GM18858 (cell line): Measurements from ENCODE around the gene CARD18.
"Not testable (repeated sequence)": the region's sequence is repeated elsewhere in the genome, so short reads cannot be mapped to it uniquely, and the experiment has no call there.

ENCODE experiments used
- ATAC-seq: cut with Tn5 transposase; IDR thresholded peaks from one replicate; pipeline ENCODE4 v1.9.1; 2021; ENCODE audit not compliant: unreplicated experiment

The CARD18 gene

DNA sequence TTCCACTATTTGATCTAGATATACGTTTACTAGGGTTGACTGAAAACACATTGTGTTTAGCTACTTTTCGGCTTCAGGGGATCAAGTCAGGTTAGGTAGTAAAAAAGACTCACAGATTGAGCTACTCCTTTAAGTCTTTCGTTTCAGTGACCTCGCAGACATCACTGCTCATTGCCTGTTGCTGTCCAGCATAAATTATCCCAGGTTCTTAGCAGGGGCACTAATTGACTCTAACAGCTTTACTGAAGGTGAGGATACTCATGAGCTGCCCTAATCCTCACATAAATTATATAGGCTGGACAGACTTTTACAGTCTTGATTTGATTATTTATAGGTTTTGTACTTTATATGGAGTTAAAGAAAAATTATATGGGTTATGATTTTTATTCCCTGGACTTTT lies 3.7 kb downstream of the CARD18 start:
- ATAC-seq, result no peak

DNA sequence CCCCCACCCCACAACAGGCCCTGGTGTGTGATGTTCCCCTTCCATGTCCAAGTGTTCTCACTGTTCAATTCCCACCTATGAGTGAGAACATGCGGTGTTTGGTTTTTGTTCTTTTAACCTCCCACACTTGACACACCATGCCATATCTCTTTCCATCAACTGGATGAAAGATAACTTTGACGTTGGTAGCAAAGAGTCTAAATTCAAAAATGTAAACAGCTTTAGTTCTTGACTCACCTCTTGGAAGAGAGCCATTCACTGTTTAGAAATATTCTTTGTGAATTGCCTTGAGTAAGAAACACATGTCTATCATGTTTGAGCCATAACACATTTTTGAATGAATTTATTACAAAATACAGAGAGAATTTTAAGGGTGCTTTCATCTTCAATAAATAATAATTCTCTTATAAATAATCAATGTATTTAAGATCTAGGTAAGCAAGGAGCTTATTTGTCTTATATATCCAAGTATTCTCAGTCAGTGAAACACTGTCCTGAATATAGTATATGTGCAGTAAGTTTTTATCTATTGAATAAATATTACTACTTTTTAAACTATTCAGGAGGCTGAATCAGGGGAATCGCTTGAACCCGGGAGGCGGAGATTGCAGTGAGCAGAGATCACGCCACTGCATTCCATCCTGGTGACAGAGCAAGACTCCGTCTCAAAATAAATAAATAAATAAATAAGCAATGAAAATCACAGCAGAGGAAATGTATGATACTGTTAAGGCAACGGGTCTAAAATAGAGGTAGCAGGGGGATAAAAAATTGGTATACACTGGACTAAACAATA lies 6.7 kb downstream of the CARD18 start:
- no peak for ATAC-seq

DNA sequence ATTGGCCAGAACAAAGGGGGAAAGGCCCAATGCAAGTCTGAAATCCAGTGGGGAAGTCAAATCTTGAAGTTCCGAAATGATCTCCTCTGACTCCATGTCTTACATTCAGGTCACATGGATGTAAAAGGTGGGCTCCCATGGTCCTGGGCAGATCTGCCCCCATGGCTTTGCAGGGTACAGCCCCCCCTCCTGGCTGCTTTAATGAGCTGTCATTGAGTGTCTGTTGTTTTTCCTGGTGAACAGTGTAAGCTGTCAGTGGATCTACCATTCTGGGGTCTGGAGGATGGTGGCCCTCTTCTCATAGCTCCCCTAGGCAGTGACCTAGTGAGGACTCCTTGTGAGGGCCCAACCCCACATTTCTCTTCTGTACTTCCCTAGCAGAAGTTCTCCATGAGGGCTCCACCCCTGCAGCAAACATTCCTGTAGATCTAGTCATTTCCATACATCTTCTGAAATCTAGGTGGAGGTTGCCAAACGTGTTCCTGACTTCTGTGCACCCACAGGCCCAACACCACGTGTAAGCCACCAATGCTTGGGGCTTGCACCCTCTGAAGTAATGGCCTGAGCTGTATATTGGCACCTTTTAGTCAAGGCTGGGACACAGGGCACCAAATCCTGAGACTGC lies 9.3 kb downstream of the CARD18 start:
- no peak for ATAC-seq

DNA sequence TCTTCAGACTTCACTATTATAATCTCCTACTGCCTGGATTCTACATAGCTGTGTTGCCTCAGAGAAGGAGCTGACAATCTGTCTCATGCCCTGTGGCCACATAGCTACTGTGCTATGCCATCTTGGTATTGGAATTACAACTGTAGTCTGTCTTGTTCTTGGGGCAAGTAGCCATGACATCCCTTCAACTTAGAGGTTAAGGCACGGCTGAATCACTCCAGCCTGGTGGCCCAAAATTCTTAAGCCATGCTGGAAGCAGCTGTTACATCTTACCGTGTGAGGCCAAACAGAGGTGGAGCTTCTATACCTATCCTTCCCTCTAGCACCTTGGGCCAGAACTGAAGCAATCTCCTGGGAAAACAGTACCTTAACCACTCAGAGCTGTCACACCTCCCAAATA lies 14.8 kb downstream of the CARD18 start:
- no peak for ATAC-seq

DNA sequence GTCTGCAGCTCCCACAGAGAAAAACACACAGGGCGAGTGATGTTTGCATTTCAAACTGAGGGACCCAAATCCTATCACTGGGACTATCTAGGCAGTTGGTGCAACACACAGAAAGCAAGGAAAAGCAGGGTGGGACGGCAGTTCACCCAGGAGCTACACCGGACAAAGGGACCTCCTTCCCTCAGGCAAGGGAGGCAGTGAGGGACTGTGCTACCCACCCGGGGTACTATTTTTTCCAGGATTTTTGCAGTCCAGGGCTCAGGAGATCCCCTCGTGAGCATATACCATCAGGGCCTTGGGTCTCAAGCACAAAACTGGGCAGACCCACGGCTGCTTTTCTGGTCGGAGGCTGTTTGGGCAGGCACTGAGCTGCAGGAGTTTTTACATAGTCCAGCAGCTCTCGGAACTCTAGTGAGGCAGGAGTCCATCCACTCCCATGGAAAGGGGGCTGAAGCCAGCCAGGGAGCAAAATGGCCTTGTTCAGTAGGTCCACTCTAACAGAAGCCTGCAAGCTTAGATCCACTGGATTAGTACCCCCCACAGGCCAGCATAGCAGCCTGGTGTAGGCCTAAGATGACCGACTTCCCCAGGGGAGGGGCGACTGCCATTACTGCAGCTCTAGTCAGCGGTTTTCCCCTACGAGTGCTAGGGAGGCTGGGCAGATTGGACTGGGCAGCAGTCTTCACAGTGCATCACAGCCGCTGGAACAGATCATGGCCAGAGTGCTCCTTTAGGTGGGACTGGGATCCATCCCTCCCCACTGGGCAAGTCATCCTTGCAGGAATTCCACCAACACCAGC lies 28.2 kb downstream of the CARD18 start:
- ATAC-seq, result no peak

DNA sequence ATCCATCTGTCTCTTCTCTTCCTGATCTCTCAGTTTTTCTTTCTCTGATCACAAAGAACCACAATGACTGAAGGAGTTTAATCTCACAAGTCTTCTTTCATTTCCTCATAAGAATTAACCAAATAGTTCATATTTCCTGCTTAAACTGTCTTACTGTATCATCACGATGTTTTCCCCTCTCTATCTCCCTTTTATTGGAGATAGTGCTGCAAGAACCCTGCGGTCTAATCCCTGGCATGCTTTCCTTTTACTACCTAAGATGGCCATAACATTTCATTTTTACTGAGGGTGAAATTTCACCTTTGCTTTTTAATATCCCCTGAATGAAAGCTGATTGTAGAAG lies 28.9 kb downstream of the CARD18 start:
- no peak for ATAC-seq

DNA sequence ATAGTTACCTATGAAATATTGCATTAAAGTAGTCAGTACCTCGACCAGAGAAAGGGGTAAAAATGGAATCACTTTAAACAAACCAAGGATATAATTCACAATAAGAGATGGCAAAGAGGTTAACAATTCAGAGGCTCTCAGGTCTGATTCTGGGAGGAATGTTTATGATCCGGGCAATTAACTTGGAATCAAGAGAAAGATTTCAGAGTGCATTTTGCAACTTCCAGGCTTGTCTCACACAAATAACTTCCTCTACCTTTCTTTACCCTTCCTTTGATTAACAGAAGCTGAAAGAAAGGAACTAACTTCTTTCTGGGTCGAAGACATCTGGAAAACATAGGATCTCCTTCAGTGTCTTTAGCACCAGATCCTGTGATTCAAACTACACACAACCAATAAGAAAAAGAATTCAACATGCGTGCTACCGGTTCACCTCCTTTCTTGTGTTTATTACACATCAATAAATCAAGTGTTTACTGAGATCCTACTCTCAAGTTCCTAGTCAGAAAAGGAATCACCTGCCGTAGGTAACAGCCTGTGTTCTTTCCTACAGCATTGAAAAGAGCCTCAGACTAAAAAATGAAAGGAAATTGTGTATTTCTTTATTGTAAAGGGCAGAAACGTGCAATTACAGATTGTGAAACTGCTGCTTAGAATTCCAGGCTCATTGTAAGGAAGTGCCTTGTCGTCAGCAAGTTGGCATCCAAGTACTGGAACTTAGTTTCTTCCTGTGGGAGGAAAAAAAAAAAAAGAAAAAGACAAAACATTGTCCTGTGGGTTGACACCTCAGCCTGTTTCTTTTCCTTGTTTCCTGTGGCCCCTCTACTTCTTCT lies 29.5 kb downstream of the CARD18 start:
- ATAC-seq, result no peak

DNA sequence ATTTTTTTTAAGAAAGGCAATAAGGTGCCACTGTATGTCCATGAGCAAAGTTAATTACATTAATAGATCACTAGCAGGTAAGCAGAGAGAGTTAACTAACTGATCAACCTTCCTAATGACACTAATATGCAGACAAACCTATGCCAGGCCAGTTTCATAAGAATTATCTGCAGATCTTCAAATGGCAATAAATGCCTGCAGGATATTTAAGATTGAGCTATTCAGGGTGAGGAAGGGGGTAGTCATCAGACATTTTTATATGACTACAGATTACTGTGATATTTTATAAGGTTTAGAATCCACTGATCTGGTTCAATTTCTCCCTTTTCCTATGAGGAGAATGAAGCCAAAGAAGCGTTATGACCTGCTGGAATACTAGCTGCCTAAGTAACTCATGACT lies 30.2 kb downstream of the CARD18 start:
- ATAC-seq, result no peak

DNA sequence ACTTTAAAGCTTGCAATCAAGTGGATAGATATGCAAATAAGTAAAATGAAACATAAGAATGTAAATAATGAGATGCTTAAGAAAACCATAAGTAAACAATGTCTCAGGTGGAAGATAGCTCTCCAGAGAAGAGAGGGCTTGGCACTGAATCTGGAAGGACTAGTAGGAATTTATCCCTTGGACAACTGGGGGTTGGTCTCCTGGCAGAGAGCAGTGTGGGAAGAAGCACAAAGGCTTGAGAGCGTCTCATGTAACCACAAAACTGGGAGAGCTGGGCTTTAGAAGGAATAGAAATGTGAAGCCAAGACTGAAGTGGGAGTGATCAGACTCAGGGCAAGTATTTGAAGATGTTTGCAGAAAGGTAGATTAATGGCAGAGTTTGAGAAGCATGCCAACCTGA lies 31.3 kb downstream of the CARD18 start:
- ATAC-seq, result no peak

DNA sequence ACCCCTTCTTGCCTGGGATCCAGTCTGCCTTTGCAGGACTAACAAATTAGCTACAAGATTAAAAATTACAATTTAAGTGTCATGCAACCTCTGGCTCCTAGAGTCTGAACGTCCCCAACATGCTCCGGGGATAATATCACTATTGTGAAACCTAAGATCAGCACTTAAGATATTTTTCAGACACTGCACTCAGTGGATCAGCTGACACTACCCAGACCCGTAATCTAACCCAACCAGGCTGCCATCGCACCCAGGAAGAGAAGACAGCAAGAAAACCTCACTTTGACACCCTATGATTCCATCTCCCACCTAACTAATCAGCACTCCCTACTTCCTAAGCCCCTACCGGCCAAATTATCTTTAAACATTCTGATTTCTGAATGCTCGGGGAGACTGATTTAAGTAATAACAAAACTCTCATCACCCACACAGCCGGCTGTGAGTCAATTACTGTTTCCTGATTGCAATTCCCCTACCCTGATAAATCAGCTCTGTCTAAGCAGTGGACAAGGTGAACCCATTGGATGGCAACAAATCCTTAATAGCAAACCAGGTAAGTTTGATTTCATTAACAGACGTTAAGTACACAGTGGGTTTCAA lies 32.2 kb downstream of the CARD18 start:
- ATAC-seq, result not testable (repeated sequence)

DNA sequence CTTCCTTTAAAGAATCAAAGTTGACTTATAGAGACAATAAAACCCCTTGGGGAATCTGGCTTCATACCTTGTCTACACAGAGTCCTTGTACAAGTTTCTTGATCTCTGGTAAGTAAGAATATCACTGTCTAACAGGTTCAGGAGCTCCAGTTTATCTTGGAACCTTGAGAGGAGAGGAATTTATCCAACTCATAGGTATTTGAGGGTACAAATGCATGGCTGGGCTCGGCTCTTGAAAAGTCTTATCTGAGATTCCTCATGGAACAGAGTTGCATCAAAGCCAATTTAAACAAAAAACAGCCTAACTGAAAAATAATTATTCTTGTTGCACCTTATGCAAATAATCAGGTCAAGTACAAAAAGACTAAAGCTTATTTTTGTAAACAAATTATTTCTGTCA lies 33.4 kb downstream of the CARD18 start:
- no peak for ATAC-seq

DNA sequence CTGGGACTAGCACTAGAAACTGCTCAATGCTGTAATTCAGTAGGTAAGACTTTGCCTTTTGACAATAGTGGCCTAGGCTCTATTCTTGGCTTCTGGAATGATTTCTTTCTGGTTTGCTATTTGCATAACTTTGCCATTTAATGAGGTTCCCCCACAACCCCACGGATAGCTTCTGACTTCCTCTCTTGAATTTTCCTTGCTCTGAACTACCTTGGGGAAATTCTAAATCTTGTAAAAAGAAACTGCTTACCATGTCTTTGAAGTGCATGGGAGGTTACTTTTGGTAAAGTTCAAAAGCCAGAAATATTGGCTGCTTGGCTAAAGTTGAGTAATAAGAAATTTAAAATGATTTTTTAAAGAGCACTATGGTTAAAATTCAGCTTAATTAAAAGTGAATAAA lies 35.3 kb downstream of the CARD18 start:
- ATAC-seq, result no peak

DNA sequence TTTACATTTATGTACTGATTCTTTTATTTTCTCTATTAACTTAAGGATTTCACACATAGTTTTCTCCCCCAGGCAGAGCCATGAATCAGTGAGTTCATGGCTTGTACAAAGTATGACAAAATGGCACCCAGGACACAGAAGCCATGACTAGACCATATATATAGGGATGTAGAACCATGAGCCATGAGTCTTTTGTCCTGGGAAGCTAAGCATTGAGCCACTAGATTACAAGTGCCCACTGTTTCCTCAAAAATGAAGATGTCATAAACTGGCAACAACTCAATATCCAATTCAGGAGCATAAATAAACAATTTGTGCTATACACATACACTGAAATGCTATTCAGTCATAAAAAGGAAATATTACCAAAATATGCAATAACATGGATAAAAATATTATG lies 36.2 kb downstream of the CARD18 start:
- no peak for ATAC-seq

DNA sequence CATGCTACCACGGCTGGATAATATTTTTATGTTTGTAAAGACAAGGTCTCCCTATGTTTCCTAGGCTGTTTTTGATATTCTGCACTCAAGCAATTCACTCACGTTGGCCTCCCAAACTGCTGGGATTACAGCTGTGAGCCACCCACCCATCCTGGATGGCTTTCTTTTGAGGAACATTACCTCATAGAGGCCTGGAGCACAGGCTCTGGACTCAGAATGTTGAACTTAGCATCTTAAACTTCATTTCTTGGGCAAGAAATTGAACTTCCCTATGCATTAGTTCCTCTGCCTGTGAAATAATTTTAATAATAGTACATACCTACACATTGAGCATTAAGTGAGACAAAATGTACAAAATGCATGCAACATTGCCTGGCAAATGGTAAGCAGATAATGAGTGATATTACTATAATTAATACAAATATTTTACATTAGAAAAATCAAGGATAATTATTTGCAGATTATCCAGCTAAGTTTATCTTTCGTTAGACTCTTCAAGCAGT lies 37.4 kb downstream of the CARD18 start:
- not testable (repeated sequence) for ATAC-seq

DNA sequence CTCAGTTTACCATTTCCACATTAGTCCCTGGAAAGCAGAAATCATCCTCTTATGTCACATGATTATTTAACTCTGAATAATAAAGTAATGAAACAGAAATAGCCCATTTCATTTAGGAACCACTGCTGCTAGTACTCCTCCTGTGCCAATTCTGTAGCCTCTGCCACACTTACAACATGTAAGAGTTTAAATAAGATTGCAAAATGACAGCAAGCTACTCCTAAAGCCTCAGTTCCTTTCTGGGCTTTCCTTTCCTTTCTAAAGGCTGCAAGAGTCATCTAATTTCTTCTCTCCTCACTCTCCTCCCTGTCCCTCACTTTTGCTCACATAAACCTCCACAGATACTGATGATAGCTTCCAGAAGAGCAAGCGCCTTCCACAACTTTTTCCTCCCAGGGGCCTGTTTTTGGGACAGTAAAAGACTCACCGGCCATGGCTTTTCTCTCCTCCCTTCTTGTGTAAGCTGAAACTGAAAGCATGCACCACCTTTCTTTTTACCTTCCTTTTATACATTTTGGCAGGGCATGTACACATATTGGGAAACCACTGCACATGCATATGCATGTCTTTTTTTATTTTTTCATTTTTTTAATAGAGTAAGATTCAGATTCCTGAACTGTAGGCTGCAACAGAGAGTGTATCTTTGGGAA lies 38.5 kb downstream of the CARD18 start:
- ATAC-seq, result no peak

DNA sequence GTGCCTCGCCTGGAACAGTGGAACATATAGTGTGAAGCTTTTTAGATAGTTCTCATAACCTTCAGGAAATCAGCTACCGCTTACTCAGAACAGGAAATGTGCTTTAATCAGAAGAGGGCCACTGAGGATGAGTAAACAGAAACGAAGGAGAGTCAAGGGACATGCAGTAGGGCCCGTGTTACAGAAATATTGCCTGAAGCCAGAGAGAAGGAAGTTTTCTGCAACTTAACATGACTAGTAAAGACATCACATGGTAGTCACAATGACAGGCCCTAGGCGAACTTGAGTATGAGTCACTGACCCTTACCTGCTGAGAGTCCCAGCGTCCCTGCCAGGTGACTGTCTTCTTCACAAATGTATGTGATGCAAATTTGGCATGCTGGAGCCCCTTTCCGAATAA lies 39.4 kb downstream of the CARD18 start:
- ATAC-seq, result no peak

DNA sequence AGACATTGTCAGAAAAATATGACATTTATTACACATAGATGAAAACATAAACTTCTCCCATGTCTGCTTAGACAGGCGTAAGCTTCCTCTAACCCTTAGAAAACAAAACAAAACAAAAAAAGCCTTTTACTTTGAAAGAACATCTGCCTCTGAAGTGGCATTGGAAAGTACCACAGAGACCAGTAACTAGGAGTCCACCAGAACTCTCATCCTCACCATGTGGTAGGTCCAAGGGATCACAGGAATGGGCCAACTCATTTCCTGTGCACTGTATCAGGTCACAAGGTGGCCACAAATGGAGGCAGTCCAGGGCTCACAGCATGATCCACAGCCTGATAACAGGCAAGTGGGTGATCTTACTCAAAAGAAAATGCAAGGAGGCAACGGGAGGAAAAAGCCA lies 40.0 kb downstream of the CARD18 start:
- not testable (repeated sequence) for ATAC-seq

DNA sequence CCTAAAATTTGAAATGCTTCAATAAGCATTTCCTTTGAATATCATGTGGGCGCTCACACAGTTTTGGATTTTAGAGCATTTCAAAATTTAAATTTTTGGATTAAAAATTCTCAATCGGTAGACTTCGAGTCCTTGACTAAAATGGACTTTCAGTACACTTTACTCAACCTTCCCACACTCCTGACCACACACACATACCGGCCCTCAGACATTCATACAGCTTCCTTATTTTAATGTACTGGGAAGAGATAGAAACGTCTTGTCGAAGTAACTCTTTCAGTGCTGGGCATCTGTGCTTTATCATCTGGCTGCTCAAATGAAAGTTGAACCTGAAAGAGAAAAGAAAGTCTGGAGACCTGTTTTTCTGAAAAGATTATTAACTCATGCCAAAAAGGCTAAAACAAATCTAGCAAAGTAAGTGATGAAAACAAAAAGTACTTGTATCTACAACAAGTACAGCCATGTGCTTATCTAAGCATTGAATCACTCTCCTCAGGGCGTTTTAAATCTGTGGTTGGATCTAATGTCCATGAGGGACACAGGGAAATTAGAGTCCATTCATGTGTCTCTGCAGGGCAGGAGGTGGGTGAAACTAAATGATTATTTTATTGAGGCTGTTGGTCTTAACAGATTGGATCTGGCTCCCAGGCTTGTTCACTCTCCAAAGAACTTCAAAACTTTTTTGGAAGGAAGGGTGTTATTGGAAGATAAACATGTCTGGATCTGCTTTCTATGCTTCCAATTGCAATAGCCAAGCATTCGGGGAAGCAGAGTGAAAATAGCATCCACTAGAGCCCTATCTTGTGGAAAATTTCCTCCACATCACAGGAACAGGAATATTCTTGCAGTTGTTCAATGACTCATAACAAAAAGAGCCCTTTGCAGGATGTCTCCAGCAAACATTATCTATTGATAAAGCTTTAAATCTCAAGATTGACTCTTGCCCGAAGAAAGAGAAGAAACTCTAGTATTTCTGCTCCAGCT lies 47.0 kb downstream of the CARD18 start:
- no peak for ATAC-seq
